Stimulated activated CD8-positive, alpha-beta memory T cell treated with anti-CD3 and anti-CD28 coated beads, Interleukin-12 subunit alpha, Interleukin-12 subunit beta, amount 100 ng/mL, for 24 hours (primary cell): Measurements from ENCODE around the gene MCTP1.
"Not testable (repeated sequence)": the region's sequence is repeated elsewhere in the genome, so short reads cannot be mapped to it uniquely, and the experiment has no call there.

ENCODE experiments used
- DNase-seq: peaks from one replicate; pipeline ENCODE4 v3.0.0-alpha.2; 2020; ENCODE audit errors: extremely low read depth

The MCTP1 gene

DNA sequence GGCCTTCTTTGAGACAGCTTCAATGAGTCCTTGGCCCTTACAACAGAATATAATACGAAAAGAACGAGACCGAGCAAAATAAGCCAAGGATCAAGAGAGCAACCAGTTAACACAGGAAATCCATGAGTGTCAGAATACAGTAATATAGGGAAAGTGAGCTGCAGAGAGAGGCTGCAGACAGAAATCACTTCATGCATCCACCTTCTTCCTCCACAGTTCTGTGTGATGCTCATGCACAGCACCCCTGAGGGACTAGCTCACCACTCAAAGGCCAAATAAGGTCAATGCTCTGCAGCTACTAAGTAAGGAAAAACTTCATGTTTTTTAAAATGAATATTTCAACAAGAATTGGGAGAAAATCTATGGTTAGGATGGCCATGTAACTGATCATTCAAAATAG is 257.1 kb downstream of the MCTP1 start:
- DNase-seq: no peak

GRCh38 chr5:95027151-95027721 is 257.7 kb downstream of the MCTP1 start:
- no peak for DNase-seq

GRCh38 chr5:95026718-95027117 is 258.2 kb downstream of the MCTP1 start:
- no peak for DNase-seq

GRCh38 chr5:95022967-95023695 is 261.8 kb downstream of the MCTP1 start:
- DNase-seq: no peak

DNA sequence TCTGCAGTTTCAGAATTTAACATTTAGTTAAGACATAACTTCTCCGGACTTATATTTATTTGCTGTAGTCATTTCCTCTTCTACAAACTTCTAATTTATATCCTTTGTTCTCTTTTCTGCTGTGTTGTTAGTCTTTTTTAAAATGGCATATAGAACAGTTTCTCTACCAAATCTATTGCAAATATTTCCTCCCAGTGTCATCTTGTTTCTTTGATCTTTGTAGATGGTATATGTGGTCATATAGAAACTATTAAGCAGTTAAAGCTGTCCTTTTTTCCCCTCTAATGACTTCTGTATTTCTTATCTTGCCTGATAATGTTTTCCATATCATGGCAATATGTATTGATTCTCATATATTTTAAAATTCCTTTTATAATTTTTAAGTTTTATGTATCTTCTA is 264.5 kb downstream of the MCTP1 start:
- no peak for DNase-seq

DNA sequence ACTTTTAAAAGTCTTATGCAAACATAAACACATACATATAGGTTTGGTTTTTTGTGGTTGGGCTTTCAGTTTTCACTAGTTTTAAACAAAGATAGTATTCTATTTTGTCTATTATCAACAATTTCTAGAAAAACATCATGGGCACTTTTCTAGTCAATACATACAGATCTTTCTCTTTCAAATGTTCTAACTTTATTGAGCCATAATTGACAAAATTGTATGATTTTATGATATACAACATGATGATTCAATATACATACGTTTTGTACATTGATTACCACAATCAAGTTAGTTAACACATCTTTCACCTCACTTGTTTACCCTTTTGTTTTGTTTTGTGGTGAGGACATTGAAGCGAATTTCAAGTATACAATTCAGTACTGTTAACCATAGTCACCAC is 265.9 kb downstream of the MCTP1 start:
- no peak for DNase-seq

DNA sequence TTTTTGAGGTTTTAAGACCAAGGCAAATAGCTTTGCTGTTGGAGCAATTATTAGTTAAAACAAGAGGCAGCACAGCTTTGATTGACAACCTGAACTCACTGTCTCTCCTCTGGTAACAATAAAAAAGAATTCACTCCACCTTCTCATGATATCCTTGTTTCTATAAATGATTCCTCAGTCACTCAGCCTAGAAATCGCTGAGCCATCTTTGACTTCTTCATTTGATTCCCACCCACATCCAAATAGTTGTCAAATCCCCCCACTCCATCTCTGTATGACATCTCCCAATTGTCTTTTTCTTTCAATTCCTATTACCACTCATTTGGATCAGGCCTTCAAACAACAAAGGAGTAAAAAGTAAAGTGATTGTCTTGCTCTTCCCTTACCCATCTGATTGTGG is 266.4 kb downstream of the MCTP1 start:
- no peak for DNase-seq

- no peak for DNase-seq
These were observed 275.1 kb downstream of the MCTP1 start for GRCh38 chr5:95009812-95010211.

GRCh38 chr5:95007921-95008597 is 276.8 kb downstream of the MCTP1 start:
- DNase-seq: no peak

- DNase-seq: no peak
These were observed 279.1 kb downstream of the MCTP1 start for GRCh38 chr5:95005811-95006210.

DNA sequence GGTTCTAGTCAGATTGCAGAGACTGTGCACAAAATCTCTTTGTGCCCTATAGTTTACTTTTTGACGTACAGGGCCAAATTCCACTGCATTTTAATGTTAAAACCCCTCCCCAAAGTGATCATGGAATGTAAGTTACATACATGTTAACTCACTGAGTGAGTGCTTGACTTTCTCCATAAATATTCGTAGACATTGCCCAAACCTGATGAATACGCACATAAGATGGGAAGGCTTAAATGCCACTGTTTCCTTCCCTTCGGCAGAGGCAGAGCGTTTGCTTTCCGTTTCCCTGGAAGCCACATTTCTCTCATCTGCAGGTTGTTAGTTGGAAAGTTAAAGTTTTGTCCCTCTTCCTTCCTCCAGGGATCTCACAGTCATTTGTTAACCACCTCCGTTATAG is 286.2 kb downstream of the MCTP1 start:
- no peak for DNase-seq

- not testable (repeated sequence) for DNase-seq
These were observed 290.4 kb downstream of the MCTP1 start for GRCh38 chr5:94994537-94994936.

GRCh38 chr5:94993491-94993890 is 291.4 kb downstream of the MCTP1 start:
- no peak for DNase-seq

DNA sequence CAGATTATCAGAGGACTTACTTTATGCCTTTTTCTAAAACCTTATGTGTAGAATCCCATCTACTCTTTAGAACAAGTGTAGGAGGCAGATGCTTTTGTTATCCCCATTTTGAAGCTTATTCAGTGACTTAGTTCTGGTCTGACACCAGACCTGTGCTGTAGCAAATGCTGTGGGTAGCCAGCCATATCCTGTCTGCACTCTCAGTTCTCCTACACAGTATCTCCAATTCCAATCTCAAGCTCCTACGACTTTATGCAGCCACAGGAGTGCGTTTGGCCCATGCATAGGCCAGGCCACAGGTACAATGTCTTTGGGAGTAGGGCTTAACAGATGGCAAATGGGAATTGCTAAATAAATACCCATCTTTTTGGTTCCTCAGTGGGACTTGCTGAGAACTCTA is 292.6 kb downstream of the MCTP1 start:
- DNase-seq: no peak

DNA sequence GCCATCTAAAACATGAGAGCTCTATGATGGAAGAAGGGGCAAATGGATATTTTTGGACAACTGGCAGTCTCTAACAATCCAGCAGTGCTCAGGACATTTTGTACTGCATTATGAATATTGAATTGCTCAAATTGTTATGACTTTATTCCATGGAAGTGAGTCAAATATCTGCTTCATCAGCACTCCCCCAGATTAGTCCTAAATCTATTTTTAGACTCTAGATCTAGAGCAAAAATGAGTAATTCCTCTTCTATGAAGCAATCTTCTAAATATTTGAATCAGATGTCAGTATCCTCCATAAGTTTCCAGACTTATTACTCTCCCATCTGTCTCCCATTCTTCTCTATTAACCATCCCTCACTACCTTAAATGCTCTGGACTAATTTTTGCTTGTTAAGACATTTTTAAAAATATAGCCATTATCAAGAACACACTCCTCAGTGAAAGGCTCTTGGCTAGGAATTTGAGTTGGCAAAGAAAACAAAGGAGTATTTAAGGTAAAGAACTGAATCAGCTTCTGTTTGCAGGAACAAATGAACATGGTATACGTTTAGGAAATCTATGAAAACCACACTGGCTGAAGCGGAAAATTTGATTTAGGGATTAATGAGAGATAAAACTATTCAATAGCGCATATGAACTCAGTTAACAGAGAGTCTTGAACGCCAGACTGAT is 300.9 kb downstream of the MCTP1 start:
- DNase-seq: no peak

GRCh38 chr5:94977437-94977836 is 307.5 kb downstream of the MCTP1 start:
- DNase-seq: no peak

DNA sequence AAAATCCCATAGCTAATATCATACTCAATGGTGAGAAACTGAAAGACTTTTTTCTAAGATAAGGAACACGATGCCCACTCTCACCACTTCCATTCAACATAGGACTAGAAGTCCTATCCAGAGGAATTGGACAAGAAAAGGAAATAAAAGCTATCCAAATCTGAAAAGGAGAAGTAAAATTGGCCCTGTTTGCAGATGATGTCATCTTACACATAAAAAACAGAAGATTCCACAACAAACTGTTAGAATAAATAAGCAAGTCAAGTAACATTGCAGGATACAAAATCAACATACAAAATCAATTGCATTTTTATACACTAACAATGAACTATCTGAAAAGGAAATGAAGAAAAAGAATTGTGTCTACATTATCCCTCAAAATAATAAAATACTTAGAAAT is 308.0 kb downstream of the MCTP1 start:
- no peak for DNase-seq

- DNase-seq: no peak
These were observed 312.6 kb downstream of the MCTP1 start for GRCh38 chr5:94972268-94972667.

DNA sequence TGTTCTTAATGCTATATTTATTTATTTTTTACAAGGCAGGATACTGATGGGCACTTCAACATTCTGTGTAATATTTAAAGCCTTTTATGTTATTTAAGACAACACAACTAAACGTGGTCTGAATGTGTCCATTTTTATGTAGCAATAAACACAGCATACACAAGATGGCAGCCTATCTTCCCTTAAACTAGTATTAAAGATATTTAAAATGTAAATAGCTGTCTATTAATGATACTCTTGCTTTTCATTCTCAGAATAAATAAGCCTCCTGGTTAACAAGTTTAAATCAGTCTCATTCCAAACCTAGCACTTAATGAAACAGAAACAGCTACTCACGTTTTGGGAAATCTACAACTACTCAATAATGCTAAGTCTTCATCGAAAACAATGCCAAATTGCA is 315.7 kb downstream of the MCTP1 start:
- DNase-seq: no peak

DNA sequence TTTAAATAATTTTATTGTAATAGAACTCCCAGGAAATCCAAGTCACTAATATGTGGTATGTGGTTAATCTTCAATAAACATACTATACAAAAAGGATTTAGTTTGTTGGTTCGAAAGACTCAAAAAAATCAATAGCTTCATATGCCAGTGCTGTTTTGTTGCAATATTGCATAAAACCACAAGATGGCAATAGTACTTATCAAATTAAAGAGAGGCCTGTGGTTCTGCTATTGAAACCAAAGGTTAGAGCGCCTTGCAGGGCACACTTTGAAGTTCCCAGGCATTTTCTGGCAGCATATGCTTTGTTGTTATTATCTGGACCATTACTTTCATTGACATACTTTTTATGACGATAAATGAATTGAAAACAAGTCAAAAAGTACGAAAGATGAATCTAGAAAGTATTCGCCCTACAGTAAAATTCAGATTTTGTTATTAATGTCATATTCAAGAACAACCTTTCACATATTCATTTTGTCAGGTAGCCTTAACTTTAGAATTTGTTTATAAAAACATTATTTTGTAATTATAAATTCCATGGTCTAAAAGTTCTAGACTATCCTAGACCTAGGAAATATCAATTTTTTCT is 316.3 kb downstream of the MCTP1 start:
- no peak for DNase-seq

- no peak for DNase-seq
These were observed 317.4 kb downstream of the MCTP1 start for GRCh38 chr5:94967525-94967924.

DNA sequence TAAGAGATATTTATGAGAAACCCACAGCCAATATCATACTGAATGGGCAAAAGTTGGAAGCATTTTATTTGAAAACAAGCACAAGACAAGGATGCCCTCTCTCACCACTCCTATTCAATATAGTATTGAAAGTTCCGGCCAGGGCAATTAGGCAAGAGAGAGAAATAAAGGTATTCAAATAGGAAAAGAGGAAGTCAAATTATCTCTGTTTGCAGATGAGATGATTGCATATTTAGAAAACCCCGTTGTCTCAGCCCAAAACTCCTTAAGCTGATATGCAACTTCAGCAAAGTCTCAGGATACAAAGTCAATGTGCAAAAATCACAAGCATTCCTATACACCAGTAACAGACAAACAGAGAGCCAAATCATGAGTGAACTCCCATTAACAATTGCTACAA is 325.6 kb downstream of the MCTP1 start:
- not testable (repeated sequence) for DNase-seq
